HG02938 (cell line): ENCODE data around the gene COLEC12.

Source experiments
- ATAC-seq: cut with Tn5 transposase; IDR thresholded peaks from one replicate; pipeline ENCODE4 v1.9.1; 2021; ENCODE audit warnings: mild to moderate bottlenecking, moderate library complexity; ENCODE audit not compliant: unreplicated experiment

The COLEC12 gene

DNA sequence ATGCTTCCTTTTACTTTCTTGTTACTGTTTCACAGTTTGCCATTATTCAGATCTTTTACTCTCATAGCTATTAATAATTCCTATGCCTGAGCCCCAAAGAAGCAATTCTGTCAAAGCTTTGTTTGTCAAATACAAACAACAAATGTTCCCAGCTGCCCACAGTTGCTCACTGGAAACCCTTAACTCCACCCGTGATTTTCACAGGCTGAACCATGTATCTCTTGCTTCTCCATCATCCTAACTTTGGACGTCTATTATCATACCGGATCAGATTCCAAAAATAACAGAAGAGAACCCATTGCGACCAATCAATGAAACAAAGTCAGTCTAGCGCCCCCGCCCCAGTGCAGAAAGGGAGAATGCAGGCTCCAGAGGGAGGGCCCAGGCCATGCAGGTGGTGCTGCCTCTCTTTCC, 24.2 kb downstream of the COLEC12 start:
- ATAC-seq, result no peak

DNA sequence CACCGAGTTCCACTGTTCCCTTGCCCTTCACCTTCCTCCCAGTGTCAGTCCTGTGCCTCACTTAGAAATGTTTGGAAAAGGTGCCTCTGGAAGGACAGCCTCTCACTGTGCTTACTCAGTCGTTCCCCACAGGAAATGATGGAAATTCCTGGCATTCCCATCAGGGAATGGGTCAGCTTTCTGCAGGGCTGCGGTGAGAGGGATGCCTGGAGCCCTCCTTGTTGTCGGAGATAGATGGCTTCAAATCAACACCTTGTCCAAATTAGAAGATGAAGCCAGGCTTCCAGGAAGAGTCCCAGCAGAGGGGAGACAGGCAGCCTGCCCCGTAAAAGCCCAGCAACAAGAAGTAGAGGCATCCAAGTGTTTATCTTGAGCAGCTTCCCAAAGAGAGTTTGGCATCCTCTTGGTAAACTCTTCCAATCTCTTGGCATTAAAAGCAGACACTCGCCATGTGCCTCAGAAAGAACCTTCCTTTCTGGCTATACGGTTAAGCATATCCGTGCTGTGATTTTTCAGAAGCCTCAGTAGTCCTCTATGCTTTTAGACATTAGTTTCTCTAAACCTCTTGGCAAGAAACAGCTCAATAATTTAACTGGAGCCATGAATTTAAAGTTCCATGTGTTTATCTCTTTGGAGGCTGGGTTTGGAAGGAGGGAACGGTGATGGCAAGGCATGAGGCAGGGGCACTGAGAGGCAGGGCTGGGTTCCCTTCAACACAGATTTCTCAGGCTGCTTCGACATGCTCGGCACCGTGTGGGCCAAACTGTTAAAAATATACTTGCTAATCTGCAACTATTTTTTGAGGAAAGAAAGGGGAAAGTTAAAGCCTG, 25.1 kb downstream of the COLEC12 start:
- ATAC-seq, result no peak

DNA sequence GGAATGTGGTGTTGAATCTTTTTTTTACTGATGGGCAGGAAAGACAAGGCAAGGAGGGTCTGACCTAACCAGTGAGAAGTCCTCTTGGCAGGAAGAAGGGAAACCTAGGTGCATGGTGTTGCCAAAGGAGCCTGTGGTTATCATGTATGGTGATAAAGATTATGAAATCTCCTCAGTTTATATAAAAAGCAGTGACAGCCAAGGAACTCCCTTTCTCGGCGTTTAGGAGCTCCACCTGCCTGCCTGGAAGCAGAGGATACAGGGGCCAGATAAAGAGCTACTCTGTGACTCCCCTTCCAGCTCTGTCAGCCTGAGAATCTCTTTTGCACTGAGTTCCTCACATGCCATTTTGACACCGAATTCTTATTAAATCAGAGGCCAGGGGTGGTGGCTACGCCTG, 26.1 kb downstream of the COLEC12 start:
- no peak for ATAC-seq

DNA sequence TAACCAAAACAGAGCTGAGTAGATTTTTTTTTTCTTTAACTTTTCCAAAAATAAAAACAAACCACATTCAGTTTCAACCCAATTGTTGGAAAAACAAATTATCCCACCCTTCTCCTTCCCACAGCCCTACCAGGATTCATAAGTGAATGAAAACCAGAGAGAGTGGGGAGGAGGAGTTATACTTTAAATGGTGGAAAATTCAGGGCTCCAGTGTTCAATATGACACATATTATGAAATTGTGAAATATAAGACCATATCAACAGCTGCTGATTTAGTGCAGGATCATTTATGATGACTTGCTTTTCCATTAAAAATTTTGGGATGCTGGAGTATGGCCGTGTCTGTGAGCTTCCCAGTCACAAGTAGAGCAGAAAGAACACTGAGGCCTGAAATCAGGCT, 26.7 kb downstream of the COLEC12 start:
- no peak for ATAC-seq

DNA sequence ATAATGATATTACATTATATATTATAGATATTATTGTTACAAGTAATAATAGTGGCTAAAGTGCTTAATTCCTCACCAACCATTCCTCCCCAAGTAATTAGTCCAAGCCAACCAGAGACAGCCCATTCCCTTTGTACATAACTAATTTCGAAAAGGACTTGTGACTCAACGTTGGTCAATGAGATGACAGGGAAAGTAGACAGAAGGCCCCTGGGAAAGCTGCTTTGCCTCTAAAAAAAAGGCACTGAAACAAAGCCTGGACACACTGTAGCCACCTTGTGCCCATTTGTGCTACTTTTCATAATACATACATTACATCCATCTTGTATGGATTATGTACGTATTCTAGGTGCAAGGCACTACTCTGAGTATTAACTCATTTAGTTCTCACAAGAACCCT, 28.8 kb downstream of the COLEC12 start:
- ATAC-seq, result no peak

DNA sequence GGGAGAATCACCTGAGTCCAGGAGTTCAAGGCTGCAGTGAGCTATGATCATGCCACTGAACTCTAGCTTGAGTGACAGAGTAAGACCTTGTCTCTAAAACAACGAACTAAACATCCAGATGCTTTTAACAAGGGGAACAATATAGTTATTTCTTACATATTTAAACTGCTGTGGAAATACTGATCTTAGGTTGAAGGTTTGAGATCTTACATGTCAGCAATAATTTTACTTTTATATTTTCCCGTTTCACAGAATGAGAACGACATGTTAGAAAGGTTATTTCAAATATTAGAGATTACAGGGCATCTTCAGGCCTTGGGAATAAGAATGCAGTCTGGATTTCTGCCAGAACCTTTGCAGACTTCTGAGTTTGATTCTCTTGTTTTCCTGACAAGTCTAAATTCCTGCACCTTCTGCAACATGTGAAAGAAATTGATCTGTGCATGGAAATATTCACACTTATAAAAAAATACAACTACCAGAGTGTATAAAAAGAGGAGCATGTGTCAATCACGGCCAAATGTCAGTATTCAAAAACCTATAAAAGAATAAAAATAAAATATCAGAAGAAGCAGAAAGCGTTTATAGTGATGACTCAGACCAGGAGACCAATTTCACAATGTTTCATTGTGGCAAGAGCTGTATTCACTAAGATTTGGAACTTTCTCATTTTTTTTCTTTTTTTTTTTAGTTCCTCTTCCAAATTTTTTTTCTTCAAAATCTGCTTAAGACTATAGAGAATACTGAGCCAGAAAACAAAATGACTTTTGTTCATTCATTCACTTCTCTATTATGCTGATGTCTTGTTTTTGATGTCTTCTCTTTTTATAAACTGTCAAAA, 29.6 kb downstream of the COLEC12 start:
- no peak for ATAC-seq

DNA sequence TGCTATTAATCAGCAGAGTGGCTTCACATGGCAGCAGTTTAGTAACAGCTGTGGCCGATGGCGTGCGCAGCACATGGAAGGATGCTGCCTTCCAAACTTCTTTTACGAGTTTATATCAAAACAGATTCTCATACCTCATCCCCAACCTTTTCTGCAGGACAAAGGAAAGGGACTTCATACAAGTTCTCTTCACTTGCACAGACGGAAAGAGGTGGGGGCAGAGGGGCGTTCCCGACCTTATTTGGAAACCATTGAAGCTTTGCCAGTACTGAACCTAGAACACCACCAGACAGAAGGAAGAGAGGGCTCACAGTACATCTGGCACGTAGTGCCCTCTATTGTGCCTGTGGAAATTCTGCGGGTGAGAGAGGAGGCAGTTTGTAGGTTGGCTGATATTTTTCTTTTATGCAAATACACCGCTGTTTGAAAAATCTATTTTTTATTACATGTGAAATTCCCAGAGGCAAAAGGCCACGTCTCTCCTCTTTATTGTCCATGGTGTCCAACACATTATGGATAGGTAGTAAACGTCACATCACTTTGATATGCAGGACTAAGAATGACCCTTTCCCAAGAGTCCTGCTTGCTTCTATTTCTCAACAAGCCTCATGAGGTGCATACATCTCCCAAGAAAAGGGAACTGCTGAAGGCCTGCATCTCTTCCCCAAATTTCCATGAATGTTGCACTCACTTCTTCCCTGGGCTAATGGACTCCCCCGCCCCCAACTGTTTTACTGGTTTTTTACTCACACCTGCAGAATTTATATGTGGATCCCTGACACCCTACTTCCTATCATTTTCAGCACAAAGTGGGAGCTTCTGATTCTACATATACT, 31.3 kb downstream of the COLEC12 start:
- ATAC-seq, result no peak

DNA sequence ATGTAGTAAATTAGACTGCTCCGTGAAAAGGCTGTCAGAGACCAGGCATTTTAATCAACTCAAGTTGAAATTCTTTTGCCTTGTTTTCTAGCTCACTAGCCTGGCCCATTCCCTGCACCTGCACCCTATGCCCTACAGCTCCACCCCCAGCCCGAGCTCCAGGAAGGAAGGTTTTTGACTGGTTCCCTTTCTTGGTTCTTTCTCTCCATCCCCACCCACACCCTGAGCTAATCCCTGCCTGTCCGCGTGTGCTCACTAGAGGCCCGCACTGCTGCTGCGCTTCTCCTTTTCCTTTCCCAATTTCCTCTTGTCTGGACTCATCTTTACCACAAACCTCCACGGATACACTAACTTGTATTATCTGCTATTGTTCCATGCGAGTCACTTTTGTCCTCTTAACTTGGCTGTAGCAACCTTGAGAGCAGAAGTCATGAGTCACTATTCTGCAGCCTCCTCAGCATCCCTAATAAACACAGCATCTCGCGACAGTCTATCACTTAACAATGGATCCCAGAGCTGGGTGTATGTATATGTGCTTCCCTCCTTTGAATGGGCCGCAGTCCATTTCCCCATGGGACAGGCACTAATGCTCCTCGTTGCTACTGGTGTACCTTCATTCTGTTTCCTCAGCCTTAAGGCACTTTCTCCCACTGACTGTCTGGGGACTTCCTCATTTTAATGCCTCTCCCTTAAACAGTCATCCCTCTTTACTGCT, 36.5 kb downstream of the COLEC12 start:
- no peak for ATAC-seq

DNA sequence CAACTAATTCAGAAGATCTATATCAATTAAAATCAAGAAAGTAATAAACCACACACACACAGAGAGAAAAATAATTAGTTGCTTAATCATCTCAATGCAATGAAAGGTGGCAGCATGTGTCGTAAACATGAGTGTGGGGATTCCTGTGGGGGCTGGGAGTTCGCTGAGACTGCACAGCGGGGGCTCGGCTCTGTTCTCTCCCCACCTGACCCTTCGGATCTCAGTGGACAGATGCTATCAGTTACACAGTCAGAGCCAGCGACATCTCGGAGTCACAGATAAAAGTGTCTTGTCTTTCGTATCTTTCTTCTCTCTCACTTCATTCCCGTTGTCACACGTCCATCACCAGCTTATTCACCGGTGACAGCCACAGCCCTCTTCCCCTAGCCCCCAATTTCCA, 37.1 kb downstream of the COLEC12 start:
- ATAC-seq, result no peak

DNA sequence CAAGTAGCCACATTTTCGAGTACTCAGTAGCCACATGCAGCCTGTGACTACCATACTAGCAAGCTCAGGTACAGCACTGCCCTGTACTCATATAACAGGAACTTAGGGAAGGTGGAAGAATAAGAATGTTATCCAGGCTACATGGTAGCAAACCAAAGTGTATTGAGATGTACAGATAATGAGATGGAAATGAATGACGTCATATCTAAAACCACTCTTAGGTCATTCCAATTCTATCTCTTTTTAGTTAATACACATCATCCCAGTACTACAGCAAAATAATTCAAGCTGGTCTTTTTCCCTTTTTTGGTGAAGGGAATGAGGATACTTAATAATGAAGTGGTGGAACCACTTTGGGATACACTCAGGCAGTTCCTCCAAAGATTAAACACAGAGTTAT, 38.7 kb downstream of the COLEC12 start:
- ATAC-seq, result no peak

DNA sequence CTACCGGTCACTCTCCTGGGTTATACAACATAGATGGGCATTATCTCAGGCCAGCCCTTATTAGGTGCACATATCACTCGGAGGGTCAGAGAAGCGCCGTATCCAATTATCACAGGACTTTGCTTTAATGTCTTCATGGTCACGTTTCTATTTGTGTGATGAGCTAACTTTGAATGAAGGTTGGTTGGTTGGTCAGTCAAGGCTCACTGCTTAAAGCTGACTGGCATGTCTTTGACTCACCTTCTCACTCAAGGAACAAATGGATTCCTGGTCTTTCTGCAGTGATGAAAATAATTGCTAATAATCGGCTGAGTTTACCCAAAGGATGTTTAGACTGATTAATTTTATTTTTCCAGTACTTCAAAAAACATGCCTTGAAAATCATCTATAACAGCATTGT, 39.7 kb downstream of the COLEC12 start:
- no peak for ATAC-seq

DNA sequence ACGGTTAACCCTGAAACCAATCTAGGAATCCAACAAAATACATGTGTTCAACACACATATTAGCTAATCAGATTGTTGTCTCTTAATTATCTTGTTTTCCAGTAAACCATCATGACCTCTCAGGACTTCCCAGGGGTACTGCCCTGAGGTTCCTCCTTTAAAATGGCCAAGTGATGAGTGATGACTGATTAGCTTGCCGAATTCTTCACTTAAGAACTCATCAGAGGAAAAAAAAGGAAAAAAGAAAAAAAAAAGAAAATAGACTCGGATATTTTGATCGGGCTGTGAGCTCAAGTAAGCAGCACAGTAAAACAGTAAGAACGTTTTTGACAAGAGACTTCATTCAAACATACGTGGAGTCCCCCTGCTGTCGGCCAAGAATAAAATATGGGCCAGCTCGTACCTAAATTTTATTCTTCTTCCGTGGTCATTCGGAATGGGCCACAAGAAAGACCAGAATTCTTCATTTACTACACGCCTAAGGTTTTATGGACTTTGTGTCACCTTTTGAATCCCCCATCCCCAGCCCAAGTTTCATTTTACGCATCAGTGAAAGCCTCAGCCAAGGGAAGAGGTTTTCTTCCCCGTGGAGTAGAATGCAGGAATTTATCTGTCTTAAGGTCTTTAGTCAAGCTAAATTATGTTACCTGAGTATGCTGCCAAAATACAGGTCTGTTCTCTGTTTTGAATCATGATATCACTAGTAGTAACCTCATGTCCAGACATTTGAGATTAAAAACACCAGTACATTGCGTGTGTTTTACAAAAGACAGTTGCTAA, 40.5 kb downstream of the COLEC12 start:
- no peak for ATAC-seq

DNA sequence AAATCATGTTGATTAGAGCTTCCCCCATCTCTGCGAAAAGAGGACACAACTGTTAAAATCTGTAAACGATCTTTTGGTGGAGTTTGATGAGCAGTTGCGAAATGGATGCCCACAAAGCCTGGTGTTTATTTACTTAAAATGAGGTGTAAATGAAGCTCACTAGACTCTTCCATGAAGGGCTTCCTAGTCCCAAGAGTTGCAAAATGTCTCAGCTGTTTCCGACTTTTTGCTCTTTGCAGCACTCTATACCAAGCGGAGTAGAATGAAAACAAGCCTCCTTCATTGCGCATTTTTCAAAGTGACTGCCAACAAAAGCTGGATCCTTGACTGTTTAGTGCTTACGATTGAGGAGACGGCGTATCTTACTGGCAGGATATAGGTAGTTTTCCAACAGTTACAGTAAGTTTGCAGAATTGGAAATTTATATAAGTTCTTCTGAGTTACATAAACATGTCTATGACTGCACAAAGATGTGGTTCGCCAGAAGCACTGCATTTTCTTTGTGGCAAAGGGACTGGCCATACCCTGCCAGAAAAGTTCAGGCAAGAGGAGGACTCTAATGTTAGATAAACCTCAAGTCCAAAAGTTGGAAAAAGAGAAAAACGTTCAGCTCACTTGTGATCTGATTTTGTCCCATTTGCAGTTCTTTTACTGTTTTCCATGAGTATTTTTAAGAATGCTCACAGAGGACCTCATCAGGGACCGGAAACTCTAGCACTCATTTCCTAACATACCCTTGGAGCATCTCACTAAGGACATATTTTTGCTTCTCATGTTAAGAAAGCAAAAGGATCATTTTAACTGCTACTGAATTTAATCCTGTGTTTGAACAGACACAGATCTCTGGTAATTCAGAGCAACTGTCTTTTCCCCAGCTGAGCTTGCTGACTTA, 42.7 kb downstream of the COLEC12 start:
- ATAC-seq, result no peak

DNA sequence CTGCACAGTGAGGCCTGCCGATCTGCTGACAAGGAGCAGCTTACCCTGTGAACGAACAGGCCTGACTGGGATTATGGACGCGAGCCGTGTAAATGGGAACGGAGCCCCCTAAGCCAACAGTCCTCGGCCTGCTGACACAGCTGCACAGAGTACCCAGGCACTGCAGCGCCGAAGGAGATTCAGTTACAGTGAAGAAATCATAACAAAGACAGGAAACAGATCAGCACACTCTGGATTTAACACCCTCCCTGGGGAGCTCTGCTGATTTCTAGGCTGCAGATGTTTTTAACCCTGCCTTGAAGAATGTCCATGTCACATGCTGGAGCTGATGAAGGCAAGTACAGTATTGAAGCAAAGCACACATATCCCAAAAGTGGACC, 43.4 kb downstream of the COLEC12 start:
- no peak for ATAC-seq

DNA sequence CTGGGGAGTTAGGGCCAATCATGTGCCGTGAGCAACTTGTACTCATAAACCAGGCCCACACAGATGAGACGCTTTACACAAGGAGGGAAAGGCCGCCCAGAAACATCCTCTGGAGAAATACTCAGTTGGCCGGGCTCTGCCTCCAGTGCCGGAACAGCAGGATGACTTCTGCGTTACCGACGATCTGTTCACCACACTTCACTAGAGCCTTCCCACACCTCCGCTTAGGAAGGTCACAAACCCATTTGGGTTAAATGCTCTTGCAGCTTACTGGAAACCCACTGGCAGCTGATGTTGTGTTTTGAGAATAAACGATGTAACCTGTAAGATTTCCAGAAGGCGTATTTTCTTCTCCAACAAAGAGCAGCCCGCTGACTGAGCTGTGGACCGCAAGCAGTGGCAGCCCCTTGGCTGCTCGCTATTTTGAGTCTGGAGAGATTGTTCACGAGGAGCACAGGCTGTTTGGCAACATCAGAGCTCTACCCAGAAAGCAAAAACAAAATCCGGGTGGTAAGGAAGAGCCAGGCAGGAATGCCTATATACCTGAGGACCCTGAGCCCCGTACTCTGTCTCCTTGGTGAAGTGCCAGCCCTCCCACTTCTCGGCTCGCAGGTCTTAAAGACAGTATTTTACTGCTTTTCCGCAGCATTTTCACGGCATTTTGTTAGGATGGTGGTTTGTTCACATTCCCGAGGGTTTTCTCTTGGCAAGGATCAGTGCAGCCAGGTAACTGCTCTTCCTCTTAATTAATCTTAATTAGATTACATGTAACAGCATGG, 44.0 kb downstream of the COLEC12 start:
- no peak for ATAC-seq

DNA sequence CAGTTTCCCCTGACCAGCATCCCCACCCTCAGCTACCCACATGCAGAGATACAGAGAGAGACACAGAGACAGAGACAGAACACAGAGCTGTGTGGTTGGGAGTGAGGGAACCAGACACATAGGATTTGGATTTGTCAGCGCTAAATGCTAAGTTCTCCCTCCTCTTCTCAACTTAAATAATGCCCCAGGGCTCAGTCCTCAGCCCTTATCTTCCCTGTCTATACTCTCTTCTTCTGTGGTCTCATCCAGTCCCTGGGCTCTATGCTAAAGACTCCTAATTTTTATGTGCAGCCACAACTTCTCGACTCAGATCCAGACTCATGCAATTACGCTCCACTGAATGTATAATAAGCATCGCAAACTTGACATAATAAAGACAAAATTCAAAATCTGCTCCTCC, 47.1 kb downstream of the COLEC12 start:
- no peak for ATAC-seq

DNA sequence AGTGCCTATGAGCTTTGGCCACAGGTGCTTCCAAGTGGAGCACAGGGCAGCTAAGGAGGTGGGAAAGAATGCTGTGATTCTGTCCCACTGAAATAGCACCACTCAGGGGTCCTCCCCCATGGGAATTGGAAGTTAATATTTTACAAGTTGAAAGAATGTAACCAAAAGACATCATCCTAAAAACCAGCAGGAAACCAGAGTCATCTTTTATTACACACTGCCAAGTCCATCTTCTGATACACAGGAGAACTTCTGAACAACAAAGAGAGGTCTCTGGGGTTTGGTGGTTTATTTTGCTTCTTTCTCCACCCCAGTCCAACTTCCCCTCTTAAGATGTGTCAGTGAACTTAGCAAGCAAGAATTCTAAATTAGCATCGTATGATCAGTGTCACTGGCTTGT, 47.7 kb downstream of the COLEC12 start:
- no peak for ATAC-seq

DNA sequence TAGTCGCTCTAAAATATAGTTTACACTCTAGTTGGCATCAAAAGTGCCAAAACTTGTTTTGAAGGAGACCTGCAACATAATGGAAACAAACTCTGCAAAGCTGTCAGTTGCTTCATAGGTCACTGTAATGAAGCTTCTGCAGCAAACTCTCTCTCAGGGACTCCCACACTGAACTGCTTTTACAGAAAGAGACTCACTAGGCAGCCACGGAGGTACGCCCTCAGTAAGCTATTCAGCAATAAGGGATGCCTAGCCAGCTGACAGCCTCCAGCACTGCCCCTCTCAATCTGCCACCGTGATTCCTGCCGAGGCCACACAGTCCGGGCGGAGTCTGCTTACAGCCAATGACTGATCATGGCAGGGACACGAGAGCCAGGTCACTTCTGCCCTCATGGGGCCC, 51.1 kb downstream of the COLEC12 start:
- ATAC-seq, result no peak
